HG03378 (cell line): ENCODE data around the gene AGPAT2.
A peak's percentile ranks its signal among the peaks of the same experiment; 100 is the strongest.

Source experiments
- ATAC-seq: cut with Tn5 transposase; IDR thresholded peaks from one replicate; pipeline ENCODE4 v1.9.1; 2021; ENCODE audit warnings: mild to moderate bottlenecking, moderate library complexity; ENCODE audit not compliant: unreplicated experiment

Gene AGPAT2

DNA sequence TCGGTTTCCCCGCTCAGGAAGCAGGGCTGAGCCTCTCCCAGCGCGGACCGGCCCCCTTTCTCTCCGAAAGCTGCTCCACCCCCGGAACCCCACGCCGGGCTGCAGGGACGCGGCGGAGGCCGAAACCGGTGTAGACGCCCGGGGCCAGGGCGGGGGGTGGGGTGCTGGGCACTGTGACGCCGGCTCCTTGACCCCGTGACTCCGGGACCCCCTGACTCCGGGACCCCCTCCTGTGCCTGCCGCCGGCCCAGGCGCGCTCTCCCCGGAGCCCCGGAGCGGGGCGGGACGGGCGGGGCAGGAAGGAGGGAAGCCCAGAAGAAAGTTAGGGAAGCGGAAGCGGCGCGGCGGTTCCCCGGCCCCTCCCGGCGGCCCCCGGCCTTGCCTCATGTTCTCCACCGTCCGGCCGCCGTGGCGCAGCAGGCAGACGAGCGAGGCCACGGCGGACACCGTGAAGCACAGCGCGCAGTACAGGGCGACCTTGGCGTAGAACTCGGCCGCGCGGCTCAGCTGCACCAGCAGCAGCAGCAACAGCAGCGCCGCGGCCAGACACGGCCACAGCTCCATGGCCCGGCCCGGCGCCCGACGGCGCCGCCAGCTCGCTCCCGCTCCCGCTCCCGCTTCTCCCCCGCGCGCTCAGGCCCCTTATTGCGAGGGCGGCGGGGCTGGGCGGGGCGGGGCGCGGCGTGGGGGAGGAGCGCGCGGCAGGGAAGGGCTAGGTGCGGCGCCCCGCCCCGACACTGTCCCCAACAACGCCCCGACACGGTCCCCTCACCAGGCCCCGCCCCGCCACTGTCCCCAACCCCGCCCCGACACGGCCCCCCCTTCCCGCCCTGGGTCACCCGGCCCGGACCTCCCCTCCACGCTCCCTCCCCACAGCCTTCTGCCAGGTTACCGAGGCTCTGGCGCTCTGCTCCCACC is at the start of gene AGPAT2:
AGPAT2 (minus strand) TSS at position 664 of the 918 bp plus-strand sequence; CDS start at position 564, 100 bp downstream.
- no peak for ATAC-seq

DNA sequence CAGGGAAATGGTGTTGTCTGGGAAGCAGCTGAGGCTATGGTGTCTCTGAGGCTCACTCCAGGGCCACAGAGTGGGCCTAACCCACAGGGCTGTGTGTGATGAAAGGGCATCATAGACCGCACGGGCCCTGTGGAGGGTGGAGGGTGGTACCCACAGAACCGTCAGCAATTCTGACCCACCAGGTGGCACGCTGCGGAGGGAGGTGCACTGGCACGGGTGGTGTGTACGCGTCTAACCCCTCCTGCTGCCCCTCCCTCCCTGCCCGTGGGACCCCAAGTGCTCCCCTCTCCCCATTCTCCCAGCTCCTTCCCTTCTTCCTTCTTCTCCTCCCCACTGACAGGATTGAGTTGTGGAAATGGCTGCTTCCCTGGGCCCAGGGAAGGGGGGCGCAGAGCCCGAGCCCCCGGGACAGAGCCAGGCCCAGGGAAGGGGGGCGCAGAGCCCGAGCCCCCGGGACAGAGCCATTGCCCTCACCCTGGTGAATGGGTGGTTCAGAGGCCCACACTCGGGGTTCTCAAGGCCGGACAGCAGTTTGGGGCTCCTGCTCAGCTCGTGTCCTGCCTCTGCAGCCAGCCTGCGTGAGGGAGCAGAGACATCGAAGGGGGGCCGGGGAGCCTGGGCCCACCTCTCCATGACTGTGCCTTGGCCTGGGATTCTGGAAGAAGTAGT is 48.7 kb upstream of the AGPAT2 start:
- ATAC-seq: no peak

DNA sequence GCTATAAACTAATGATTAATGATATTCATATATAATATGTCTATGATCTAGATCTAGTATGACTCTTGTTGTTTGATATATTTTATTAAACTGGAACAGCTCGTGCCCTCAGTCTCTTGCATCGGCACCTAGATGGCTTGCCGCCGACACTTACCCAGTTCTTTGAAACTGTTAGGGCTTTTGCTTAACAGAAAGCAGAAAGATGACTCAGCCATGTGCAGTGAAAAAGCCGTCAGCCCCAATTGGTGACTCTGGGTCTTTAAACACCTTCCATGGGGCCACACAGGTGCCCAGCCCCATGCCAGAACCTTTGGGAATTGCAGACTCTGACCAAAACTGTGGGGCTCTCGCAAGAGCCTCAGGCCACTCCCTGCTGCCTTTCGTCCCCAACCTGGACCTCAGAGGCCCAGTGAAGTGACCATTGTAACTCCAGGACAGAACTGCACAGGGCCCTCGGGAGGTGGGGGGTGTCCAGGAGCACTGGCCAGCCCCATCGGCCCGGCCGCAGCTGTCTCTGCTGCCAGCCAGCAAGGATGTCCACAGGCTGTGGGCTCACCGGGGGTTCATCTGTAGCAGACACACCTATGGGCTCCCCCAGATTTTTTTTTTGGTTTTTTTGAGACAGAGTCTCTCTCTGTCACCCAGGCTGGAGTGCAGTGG is 47.7 kb upstream of the AGPAT2 start:
- no peak for ATAC-seq

DNA sequence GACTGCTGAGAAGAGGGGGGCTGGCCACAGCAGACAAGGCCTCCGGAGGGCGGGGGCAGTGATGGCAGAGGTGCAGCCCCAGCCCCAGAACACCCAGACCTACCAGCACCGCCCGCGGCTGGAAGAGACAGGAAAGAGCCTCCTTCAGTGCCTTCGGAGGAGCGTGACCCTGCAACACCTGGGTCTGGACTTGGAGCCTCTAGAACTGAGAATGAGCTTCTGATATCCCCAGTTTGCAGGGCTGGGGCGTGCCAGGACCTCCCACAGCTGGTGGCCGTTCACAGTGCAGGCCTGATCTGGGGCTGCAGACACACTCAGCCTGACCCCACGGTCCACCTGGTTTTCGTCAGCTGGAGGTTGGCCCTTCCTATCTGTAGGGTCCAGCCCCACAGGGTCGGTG is 46.4 kb upstream of the AGPAT2 start:
- ATAC-seq: no peak

DNA sequence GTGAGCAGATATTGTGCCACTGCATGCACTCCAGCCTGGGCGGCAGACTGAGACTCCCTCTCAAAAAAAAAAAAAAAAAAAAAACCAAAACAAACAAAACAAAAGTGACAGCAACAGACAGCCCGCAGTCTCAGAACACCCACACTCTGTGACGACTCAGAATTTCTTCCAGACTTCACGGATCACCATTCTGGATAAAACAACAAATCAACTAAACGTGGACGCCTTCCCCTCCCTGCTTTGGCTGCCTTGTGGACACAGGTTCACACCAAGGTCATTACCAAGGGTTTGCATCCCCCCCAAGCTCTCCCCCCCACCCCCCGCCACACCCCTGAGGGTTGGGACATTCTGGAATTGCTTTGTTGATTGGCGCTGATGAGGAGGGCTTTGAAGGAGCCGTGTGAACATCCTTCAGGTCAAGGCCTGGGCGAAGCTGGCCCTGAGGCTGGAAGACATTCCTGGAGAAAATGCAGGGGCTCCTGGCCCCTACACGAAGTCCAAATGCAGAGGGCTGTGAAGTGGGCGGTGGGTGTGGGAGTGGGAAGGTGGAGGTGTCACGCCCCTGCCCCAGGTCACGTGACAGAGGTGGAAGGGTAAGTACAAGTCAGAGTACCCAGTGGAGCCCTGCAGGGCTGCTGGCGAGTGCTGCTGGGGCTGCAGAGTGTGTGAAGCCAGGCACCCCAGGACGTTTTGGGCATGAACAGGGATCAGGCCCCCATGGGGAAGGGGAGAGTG is 45.4 kb upstream of the AGPAT2 start:
- no peak for ATAC-seq

DNA sequence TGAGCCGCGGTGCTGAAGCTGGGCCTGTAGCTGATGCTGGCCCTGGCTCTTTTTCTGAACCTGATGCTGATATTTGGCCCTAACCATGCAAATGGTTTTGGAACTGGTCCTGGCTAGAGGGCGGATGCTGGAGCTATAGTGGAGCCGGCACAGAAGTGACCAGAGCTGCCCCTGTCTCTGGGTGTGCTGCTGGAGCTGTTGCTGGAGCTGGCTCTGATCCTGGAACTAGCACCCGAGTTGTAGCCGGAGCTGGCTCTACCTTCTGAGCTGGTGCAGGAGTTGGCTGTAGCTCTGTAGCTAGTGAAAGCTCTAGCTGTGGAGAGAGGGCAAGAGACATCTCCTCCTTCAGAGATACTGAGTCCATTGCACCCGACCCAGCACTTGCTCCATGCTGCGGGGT is 42.7 kb upstream of the AGPAT2 start:
- ATAC-seq: no peak

DNA sequence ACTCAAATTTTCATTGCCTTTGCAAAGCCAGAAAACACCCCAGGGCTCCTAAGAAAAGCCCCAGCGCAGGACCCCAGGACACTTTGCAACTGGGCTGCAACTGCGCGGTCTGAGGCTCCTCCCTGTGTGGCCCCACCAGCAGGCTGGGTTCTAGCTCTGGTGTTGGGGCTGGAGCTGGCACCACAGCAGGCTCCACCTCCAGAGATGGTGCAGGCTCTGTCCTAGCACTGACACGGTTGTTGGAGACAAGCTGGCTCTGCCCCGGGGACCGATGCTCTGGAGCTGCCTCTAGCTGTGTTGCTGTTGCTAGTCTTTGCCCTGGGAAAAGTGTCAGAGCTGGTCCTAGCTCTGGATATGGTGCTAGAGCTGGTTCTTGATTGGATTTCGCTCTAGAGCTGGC is 41.9 kb upstream of the AGPAT2 start:
- no peak for ATAC-seq

DNA sequence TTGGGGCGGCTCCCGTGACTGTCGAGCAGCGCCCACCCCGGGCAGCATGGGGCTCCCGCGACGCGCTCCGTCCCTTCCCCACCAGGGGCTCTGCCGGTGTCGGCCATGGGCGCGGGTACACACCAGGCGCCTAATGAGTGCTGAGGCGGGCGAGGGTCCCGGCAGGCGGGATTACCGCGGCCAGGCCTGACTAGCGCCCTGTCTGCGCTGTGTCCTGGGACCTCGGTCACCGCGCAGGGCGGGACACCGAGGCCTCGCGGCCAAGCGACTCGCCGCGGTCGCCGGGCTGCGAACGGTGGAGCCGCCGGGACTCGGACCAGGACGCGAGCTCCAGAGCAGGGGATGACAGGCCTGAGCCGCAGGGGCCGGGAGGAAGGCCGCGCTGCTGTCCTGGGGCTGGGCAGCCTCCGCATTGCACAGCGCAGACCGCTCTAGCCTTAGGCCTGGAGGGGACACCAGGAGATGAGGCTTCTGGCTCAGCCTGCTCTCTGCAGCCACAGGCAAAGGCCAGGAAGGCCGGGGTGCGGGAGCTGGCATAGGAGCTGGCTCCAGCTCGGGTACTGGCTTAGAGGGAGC is 41.4 kb upstream of the AGPAT2 start:
- no peak for ATAC-seq

DNA sequence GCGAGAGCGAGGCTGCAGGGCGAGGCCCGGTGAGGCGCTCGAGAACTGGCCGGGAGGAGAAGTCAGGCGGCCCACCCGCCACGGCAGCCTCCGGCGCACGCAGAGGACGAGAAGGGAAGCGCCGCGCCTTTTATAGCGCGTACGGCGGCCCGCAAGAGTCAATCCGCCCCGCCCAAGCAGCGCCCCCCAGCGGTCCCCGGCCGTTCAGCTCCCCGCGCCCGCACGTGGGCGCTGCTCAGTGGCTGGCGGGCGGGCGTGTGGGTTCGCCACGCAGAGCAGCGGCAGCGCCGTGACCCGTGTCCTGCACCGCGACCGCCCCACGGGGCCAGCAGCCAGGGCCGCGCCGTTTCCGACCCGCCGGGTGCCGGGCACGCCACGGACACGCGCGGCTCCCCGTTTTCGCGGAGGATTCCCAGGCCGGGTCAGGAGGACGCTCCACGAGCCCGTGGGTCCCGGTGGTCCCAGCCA is 40.9 kb upstream of the AGPAT2 start:
- peak; percentile 41 for ATAC-seq

DNA sequence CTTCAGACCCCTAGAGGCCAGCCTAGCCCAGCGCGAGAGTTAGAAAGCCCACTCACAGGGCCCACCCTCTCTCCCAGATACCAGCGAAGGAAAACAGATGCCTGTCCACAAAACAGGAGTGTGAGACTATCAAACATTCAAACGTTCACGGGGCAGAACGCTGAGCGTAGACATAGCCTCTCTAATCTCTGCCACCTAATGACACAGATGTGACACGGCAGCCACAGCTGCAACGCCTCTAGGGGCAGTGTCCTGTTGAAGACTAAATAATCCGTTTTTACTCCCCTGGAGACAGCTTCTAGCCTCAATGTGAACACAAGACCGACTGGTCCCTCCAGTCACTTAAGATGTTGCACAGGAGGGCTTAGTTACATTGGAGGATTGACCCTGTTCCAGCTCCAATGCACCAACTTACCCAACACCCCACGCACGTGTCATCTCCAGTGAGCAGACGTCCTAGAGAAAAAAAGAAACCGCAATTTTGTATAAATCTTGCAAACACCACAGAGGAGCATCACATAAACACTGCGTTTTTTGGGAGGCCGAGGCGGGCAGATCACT is 39.5 kb upstream of the AGPAT2 start:
- no peak for ATAC-seq

DNA sequence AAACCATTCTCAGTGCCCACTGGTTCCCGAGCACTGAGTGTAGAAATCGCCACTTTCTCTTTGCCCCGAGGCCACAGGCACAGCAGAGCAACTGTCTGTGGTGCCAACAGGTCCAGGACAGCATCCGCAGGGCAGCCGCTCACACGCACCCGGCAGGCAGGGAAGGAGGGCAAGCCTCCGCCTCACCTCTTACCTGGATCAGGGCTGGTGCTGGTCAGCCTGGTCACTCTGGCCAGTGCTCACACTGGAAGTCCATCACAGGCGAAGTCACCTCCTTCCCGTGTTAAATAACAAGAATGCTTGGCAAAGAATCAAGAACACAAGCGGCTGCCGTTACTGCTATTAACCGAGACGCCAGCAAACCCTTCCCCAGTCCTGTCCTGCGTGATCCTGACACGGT is 38.9 kb upstream of the AGPAT2 start:
- no peak for ATAC-seq

DNA sequence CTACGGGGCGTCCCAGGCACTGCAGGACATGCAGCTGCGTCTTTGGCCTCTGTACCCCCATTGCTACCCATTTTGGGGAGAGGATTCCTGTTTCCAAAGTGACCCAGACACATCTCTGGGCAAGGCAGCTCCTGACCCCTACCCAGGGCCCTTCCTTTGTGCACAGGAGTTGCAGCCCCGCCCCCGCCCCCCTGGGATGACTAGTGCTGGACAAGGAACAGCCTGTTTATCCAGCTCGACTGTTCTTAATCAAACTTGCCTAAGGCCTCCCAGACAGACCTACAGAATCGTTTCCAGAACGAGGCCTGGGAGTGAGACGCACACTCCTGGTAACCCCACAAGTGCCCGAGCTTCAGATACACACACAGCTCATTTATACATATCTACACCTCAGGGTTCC is 38.4 kb upstream of the AGPAT2 start:
- no peak for ATAC-seq

DNA sequence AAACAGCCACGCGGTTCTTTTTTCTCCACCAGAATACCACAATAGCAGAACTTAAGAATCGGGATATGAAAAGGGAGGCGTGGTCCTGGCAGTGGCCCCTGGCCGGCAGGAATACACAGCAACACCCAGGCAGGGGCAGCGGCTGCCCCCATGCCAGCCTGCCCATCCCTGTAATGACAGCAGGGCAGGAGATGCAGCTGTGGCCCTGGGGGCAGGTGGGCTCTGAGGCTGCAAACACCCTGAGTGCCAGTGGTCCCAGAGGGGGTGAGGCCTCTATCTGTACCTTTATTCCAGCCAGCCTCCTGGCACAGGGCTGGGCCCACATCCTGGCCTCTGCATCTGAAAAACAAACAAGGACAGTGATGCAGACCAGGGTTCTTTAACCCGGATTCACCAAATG is 37.5 kb upstream of the AGPAT2 start:
- ATAC-seq: no peak

DNA sequence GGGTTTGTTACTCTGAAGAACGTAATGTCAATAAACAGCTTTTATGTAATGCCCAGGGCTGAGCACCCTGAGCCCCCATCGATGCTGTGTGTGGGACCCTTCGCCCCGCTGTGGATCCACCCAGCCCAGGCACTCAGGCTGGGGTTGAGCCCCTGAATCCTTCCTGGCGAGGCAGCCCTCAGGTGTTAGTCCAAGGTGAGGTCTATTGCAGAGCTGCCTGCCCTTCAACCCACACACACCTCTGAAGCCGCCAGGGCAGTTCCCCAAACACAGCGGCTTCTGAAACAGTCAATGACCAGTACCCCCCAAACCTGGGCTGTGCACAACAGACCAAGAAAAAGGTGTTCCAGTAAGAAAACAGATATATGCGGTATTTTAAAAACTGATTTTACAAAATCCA is 36.7 kb upstream of the AGPAT2 start:
- ATAC-seq: no peak

DNA sequence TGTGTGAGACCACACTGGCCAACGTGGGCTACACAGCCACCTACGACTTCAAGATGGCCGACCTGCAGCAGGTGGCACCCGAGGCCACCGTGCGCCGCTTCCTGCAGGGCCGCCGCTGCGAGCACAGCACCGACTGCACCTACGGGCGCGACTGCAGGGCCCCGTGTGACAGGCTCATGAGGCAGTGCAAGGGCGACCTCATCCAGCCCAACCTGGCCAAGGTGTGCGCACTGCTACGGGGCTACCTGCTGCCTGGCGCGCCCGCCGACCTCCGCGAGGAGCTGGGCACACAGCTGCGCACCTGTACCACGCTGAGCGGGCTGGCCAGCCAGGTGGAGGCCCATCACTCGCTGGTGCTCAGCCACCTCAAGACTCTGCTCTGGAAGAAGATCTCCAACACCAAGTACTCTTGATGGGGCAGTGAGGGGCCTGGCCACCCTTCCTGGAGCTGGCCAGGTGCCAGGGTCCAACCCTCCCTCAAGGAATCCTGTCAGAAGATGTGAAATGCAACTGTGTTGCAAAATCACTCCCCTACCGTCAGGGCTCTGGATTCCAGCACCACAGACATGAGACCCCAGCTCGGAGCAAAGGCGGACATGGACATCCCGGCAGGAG is 36.2 kb upstream of the AGPAT2 start:
- no peak for ATAC-seq

DNA sequence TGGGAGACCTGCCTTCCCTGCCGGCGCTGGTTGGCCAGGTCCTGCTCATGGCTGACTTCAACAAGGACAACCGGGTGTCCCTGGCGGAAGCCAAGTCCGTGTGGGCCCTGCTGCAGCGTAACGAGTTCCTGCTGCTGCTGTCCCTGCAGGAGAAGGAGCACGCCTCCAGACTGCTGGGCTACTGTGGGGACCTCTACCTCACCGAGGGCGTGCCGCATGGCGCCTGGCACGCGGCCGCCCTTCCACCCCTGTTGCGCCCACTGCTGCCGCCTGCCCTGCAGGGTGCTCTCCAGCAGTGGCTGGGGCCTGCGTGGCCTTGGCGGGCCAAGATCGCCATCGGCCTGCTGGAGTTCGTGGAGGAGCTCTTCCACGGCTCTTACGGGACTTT is 35.7 kb upstream of the AGPAT2 start:
- ATAC-seq: no peak

DNA sequence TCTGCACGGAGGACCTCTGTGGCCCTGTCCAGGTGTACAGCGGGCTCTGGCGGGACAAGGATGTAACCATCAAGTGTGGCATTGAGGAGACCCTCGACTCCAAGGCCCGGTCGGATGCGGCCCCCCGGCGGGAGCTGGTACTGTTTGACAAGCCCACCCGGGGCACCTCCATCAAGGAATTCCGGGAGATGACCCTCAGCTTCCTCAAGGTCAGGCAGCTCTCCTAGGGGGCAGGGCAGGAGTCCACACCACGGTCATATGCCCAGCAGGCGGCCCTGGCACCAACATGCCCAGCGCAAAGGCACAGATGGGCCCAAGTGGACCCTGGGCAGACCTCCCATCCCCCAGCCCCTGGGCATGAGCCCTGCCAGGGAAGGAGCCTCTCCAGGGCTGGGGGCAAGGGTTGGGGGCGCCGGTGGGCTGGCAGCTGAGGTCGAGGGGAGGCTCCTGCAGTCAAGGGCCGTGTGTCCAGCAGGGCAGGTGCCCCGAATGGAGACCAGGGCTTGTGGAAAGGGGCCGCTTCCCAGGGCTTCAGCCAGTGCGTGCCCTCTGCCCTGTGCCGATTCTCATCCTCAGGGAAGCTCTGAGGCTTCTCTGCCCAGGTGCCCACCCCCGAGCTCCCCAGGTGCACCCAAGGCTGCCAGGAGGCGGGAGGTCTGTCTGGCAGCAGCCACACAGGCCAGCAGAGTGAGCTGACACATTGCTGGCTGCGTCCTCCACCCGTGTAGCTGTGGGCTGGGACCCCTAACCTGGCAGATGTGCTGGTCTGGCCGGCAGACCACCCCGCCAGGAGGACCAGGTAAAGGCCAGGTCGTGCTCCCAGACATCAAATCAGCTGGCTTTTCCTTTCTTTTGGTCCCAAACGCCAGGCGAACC is 35.1 kb upstream of the AGPAT2 start:
- ATAC-seq: no peak

DNA sequence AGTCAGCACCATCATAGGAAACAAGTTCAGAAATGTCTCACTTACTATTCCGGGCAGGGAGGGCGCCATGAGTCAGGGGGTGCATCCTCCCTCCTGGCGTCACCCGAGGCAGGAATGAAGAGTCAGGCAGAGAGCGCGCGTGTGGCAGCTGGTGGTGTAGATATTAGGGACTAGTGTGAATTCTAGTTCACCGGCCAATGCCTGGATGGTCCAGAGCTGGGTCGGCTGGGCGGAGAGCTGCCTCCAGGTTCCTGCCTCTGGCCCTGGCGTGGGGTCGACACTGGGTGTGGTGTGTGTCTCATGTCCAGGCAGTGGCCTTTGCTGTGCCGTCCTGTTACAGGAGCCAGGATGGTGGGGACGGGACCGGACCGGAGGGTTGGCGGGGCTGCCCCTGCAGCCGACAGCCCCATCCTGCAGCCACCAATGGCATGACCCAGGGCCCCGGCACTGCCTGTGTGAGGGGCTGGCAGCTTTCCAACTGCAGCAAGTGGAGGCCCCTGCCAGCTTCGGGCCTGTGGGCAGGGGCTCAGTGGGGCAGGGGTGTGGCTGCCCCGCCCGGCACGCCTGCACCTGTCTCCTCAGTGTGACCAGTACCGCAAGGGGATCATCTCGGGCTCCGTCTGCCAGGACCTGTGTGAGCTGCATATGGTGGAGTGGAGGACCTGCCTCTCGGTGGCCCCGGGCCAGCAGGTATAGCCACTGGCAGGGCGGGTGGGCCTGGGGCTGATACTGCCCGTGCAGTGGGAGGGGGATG is 34.3 kb upstream of the AGPAT2 start:
- ATAC-seq: no peak
